Measurements from ENCODE around the gene TIMM17A. TPM values are rescaled to one million over a fixed set of nuclear protein-coding genes. Genes with fewer than 3 reads are reported as not detected.

Gene TIMM17A
- total RNA-seq, 6 donors from 2014 or later: 11.7 to 38.9 (median 23.2) TPM

GRCh38 chr1:202013603-202014002 lies 58.3 kb downstream of the TIMM17A start:
- Histone ChIP-seq H3K4me3 (peak overlapping the region in 3 of 4 donors; percentile 47 to 54 (median 50)), H3K27me3 (no peaks in the 10 kb centered on the region), H3K36me3 (peaks cover 6 to 25% (median 15%) of the 10 kb centered on the region in 4 donors), H3K27ac (peak overlapping the region; percentile 79 to 89 (median 86)), H3K4me1 (peaks cover 0 to 40% (median 21%) of the 10 kb centered on the region in 4 donors), H3K9me3 (no peaks in the 10 kb centered on the region)
- 76 to 87% methylated on average over 10 to 12 of the region's 12 CpGs for WGBS, 2 donors
- peak in 1 of 2 donors; percentile 79 for DNase-seq
- no peak for TF ChIP-seq CTCF (IDR thresholded peaks at IDR 0.05)
- TF ChIP-seq EP300 (IDR thresholded peaks at IDR 0.05): no peak
- no peak for TF ChIP-seq POLR2A (IDR thresholded peaks at IDR 0.05)
- TF ChIP-seq POLR2AphosphoS5 (IDR thresholded peaks at IDR 0.05): no peak
- no peak for ATAC-seq (ENCODE audit: low FRiP score in 2 of 2)

- WGBS, 2 donors: 70 to 77% methylated on average over 4 to 6 of the region's 6 CpGs
- Histone ChIP-seq H3K27me3 (no peaks in the 10 kb centered on the region), H3K27ac (peak overlapping the region; percentile 49 to 89 (median 82)), H3K4me1 (peaks cover 0 to 35% (median 20%) of the 10 kb centered on the region in 4 donors), H3K36me3 (peaks cover 6 to 25% (median 15%) of the 10 kb centered on the region in 4 donors), H3K9me3 (no peaks in the 10 kb centered on the region), H3K4me3 (peak overlapping the region in 3 of 4 donors; percentile 47 to 54 (median 50))
- ATAC-seq (ENCODE audit: low FRiP score in 2 of 2): no peak
- no peak for DNase-seq
- TF ChIP-seq EP300 (IDR thresholded peaks at IDR 0.05): no peak
- no peak for TF ChIP-seq POLR2A (IDR thresholded peaks at IDR 0.05)
- no peak for TF ChIP-seq CTCF (IDR thresholded peaks at IDR 0.05)
- TF ChIP-seq POLR2AphosphoS5 (IDR thresholded peaks at IDR 0.05): no peak
Measured at GRCh38 chr1:202014060-202014459, 58.8 kb downstream of the TIMM17A start.

GRCh38 chr1:202014915-202015661 lies 59.8 kb downstream of the TIMM17A start:
- H3K4me3 ChIP-seq: peak overlapping the region in 2 of 4 donors; percentile 6 to 54
- WGBS, 2 donors: 69 to 80% methylated on average over 16 to 17 of the region's 17 CpGs
- no peak for TF ChIP-seq POLR2AphosphoS5 (IDR thresholded peaks at IDR 0.05)
- peak in 1 of 4 donors; percentile 8 for TF ChIP-seq POLR2A (IDR thresholded peaks at IDR 0.05)
- DNase-seq (peak in 1 of 2 donors; percentile 70), ATAC-seq (ENCODE audit: low FRiP score in 2 of 2) (no peak)
- H3K4me1 ChIP-seq: peaks cover 0 to 26% (median 10%) of the 10 kb centered on the region in 4 donors
- H3K9me3 ChIP-seq: no peaks in the 10 kb centered on the region
- peak overlapping the region; percentile 42 to 89 (median 66) for H3K27ac ChIP-seq
- peaks cover 6 to 25% (median 15%) of the 10 kb centered on the region in 4 donors for H3K36me3 ChIP-seq
- H3K27me3 ChIP-seq: no peaks in the 10 kb centered on the region

GRCh38 chr1:202015662-202015937 lies 60.3 kb downstream of the TIMM17A start:
- ATAC-seq (ENCODE audit: low FRiP score in 2 of 2): no peak
- peaks cover 0 to 25% (median 9%) of the 10 kb centered on the region in 4 donors for H3K4me1 ChIP-seq
- WGBS, 2 donors: 50 to 77% methylated on average over 1 to 3 of the region's 3 CpGs

More at GRCh38 chr1:202015662-202015937, 60.3 kb downstream of the TIMM17A start:
- no peaks in the 10 kb centered on the region for H3K27me3 ChIP-seq
- TF ChIP-seq CTCF (IDR thresholded peaks at IDR 0.05) (no peak), EP300 (IDR thresholded peaks at IDR 0.05) (no peak), POLR2AphosphoS5 (IDR thresholded peaks at IDR 0.05) (no peak), POLR2A (IDR thresholded peaks at IDR 0.05) (no peak)
- peak overlapping the region in 1 of 4 donors; percentile 54 for H3K4me3 ChIP-seq
- no peak for DNase-seq
- no peaks in the 10 kb centered on the region for H3K9me3 ChIP-seq
- peaks cover 6 to 25% (median 15%) of the 10 kb centered on the region in 4 donors for H3K36me3 ChIP-seq
- peak overlapping the region in 3 of 4 donors; percentile 49 to 89 (median 84) for H3K27ac ChIP-seq
